GM12801 (cell line): ENCODE data around the gene AVEN.

Source experiments
- TF ChIP-seq, protein P1 (sequence below): IDR thresholded peaks from one replicate; pipeline ENCODE4 v1.5.1; 2011; ENCODE audit warnings: control low read depth; ENCODE audit not compliant: insufficient read length; ENCODE audit errors: extremely low read depth

The AVEN gene

DNA sequence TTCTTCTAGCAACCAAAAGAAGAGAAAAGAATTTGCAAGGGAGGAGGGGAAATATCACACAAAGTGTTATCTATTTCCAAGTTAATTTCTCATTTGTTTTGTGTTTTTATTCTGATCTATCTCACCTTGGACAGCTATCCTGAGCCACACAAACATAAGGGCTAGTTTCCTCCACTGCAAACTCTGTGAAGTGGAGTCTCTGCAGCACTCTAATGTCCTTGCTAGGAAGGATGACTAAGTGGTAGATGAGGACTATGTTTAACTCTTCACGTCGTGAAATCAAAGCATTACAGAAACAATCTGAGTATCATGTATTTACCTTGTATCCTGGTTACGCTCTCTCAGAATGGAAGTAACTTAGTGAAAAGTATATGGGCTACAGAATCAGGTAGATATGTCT lies 104.6 kb downstream of the AVEN start:
- TF ChIP-seq, protein P1, sequence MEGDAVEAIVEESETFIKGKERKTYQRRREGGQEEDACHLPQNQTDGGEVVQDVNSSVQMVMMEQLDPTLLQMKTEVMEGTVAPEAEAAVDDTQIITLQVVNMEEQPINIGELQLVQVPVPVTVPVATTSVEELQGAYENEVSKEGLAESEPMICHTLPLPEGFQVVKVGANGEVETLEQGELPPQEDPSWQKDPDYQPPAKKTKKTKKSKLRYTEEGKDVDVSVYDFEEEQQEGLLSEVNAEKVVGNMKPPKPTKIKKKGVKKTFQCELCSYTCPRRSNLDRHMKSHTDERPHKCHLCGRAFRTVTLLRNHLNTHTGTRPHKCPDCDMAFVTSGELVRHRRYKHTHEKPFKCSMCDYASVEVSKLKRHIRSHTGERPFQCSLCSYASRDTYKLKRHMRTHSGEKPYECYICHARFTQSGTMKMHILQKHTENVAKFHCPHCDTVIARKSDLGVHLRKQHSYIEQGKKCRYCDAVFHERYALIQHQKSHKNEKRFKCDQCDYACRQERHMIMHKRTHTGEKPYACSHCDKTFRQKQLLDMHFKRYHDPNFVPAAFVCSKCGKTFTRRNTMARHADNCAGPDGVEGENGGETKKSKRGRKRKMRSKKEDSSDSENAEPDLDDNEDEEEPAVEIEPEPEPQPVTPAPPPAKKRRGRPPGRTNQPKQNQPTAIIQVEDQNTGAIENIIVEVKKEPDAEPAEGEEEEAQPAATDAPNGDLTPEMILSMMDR, result no peak

- TF ChIP-seq, protein P1, result no peak
Observed at GRCh38 chr15:33932734-33933133, 106.3 kb downstream of the AVEN start.

DNA sequence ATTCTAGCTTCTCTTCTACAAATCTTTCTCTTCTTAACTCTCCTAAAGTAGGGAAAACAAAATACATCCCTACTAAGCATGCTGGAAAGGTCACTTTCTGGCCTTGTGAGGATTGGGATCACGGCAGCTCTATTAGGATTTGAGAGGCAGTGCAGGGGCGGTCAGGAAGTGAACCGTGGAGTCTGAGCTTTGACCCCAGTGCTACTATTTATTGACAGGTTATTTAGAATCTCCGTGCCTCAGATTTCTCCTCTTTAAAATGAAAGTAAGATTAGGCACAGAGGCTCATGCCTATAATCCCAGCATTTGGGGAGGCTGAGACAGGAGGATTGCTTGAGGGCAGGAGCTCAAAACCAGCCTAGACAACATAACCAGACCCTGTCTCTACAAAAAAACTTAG lies 112.7 kb downstream of the AVEN start:
- TF ChIP-seq, protein P1, result no peak

DNA sequence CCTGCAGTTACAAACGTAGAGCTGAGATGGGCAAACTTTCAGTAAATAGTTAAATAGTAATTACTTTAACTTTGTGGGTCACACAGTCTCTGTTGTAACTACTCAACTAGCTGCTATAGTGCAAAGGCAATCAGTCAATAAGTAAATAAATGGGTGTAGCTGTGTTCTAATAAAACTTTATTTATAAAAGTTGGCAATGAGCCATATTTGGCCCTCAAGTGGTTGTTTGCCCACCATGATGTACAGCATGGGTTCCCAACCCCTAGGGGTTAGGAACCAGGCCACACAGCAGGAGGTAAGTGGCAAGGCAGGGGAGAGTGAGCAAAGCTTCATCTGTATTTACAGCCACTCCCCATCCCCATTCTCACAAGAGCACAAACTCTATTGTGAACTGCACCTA lies 115.6 kb downstream of the AVEN start:
- TF ChIP-seq, protein P1, result no peak

- TF ChIP-seq, protein P1, result no peak
Observed at GRCh38 chr15:33915571-33916407, 123.2 kb downstream of the AVEN start.

DNA sequence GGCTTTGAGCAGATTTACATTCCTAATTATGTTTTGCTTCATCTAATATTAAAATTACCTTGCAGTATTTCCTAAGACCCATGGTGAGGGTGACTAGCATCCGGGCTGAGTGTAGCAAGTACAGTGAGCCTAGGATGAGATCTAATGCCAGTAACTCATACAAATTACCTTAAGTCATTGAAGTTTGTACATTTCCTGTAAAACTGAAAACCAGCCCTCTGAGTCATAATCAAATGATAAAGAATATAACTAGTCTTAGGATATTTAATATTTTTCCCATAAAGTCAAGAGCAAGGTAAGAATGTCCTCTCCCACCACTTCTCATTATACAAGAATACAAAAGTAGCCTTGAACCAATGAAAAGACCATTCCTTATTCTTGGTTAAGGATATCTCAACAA lies 125.5 kb downstream of the AVEN start:
- TF ChIP-seq, protein P1, result no peak

DNA sequence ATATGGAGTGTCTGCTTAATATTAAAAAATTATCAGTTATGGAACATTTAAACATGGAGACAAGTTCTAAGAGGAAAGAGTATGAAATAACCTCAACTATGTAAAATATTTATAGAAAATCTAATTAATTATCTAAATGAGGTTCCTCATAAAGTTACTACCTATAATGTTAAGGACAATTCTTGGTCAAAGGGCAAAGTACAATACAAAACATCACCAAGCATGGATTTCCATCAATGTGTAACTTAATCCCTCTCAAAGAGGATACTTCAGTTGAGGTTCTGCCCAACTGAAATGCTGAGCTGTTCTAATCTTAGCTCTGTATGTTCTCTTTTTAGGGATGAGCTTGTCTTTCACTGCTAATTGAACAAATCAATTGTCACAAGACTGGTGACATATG lies 126.7 kb downstream of the AVEN start:
- TF ChIP-seq, protein P1, result no peak
